ENCODE data around the gene STXBP6.

DNA sequence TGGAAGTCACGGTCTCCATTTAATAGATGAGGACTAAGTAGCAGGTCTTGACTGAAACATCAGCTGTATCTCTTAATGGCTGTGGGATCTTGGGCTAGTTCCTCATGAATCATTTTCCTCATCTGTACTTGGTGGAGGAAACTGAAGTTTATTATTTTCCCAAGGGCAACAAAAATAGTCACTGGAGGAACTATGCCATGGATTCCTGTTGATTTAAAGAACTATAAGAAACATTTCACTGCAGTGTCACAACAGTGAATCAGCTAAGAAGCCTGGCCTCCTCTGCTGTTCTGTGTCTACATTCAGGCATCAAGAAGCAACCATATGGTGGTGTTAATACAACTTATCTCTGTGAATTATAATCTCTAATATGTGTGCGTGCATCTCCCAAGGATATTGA is 200.5 kb downstream of the STXBP6 start:
- TF ChIP-seq JUND (CRISPR knock-in tag; IDR thresholded peaks at IDR 0.05) (no peak), ZNF577 (CRISPR knock-in tag; IDR thresholded peaks at IDR 0.05; ENCODE audit: borderline replicate concordance, low read depth) (no peak), RARG (CRISPR knock-in tag; IDR thresholded peaks at IDR 0.05; ENCODE audit: low read depth) (no peak), IRX3 (CRISPR knock-in tag; IDR thresholded peaks at IDR 0.05; ENCODE audit: borderline replicate concordance, low read depth) (no peak), ZNF317 (CRISPR knock-in tag; IDR thresholded peaks at IDR 0.05) (no peak)

Measured in HepG2 (cell line).